Thoracic aorta (tissue), 2 donors: ENCODE measurements around the gene ICAM2. TPM values are rescaled to one million over a fixed set of nuclear protein-coding genes. Genes with fewer than 3 reads are reported as not detected.

Source experiments
- ATAC-seq: fragments of 150-250 bp; one replicate; pipeline ENCODE4 v1.8.0; 2017; ENCODE audit warnings: low read depth; ENCODE audit not compliant: insufficient number of reproducible peaks, low FRiP score
- DNase-seq: peaks from one replicate; pipeline ENCODE4 v3.0.0-alpha.2; 2020; ENCODE audit warnings: low spot score
- H3K27ac ChIP-seq, 2 donors: fragments of 200-600 bp; sonication (generic); 1 replicate in 1 of 2; 2 replicates in 1 of 2; pipeline ENCODE4 v1.5.1; 2016; ENCODE audit warnings: mild to moderate bottlenecking in 2 of 2, moderate library complexity in 2 of 2
- H3K27me3 ChIP-seq: fragments of 200-600 bp; sonication (generic); replicated peaks from 2 replicates; pipeline ENCODE4 v1.6.0; 2016; ENCODE audit warnings: mild to moderate bottlenecking; ENCODE audit not compliant: insufficient read depth
- H3K36me3 ChIP-seq: fragments of 200-600 bp; sonication (generic); one replicate; pipeline ENCODE4 v1.5.1; 2016
- H3K4me1 ChIP-seq, 2 donors: fragments of 200-600 bp; sonication (generic); 1 replicate in 1 of 2; 2 replicates in 1 of 2; pipeline versions ENCODE4 v1.5.1 to v1.6.0; 2016; ENCODE audit warnings: low read depth in 2 of 2, mild to moderate bottlenecking in 1 of 2; ENCODE audit not compliant: control insufficient read depth in 1 of 2
- H3K4me3 ChIP-seq: fragments of 200-600 bp; sonication (generic); 2 replicates; pipeline ENCODE4 v1.5.1; 2016; ENCODE audit warnings: mild to moderate bottlenecking
- H3K9me3 ChIP-seq: fragments of 200-600 bp; sonication (generic); 2 replicates; pipeline ENCODE4 v1.5.1; 2016
- CTCF ChIP-seq: fragments of 200-600 bp; sonication (generic); IDR thresholded peaks from one replicate; pipeline ENCODE4 v1.5.1; 2019; ENCODE audit warnings: antibody characterized with exemption
- total RNA-seq, 2 donors: library from RNA; depleted of rRNA; stranded (reverse); fragments of >200 nt; gene quantifications; one replicate each; pipeline versions ENCODE4 v1.1.0 to v1.2.3, GENCODE V29; 2016

Gene ICAM2
- total RNA-seq, 2 donors from 2014 or later = 41.6 to 46.6 TPM

- ATAC-seq = no peak
- Histone ChIP-seq H3K36me3 (no peaks in the 10 kb centered on the region), H3K4me3 (no peak overlapping the region), H3K9me3 (no peaks in the 10 kb centered on the region), H3K27me3 (no peaks in the 10 kb centered on the region), H3K27ac (no peak overlapping the region), H3K4me1 (no peaks in the 10 kb centered on the region)
- TF ChIP-seq CTCF = peak; percentile 17
- no peak for DNase-seq
Observed at GRCh38 chr17:64017381-64017980, 3.0 kb downstream of the ICAM2 start.

- no peak for TF ChIP-seq CTCF
- H3K27me3 ChIP-seq = no peaks in the 10 kb centered on the region
- H3K36me3 ChIP-seq = no peaks in the 10 kb centered on the region
- H3K4me1 ChIP-seq = no peaks in the 10 kb centered on the region
- no peak overlapping the region for H3K4me3 ChIP-seq
- ATAC-seq (no peak), DNase-seq (no peak)
- H3K9me3 ChIP-seq = no peaks in the 10 kb centered on the region
- H3K27ac ChIP-seq = no peak overlapping the region
Observed at GRCh38 chr17:64016974-64017373, 3.5 kb downstream of the ICAM2 start.

- Histone ChIP-seq H3K36me3 (no peaks in the 10 kb centered on the region), H3K27ac (no peak overlapping the region), H3K27me3 (no peaks in the 10 kb centered on the region), H3K9me3 (no peaks in the 10 kb centered on the region), H3K4me3 (no peak overlapping the region), H3K4me1 (no peaks in the 10 kb centered on the region)
- DNase-seq (no peak), ATAC-seq (no peak)
- no peak for TF ChIP-seq CTCF
Observed at GRCh38 chr17:64016231-64016784, 4.1 kb downstream of the ICAM2 start.

- TF ChIP-seq CTCF = no peak
- Histone ChIP-seq H3K4me1 (no peaks in the 10 kb centered on the region), H3K27me3 (no peaks in the 10 kb centered on the region), H3K4me3 (no peak overlapping the region), H3K9me3 (no peaks in the 10 kb centered on the region), H3K27ac (no peak overlapping the region), H3K36me3 (no peaks in the 10 kb centered on the region)
- ATAC-seq (no peak), DNase-seq (no peak)
Observed at GRCh38 chr17:64015447-64015846, 5.0 kb downstream of the ICAM2 start.

- Histone ChIP-seq H3K27me3 (no peaks in the 10 kb centered on the region), H3K36me3 (no peaks in the 10 kb centered on the region), H3K9me3 (no peaks in the 10 kb centered on the region), H3K4me1 (no peaks in the 10 kb centered on the region), H3K4me3 (no peak overlapping the region), H3K27ac (no peak overlapping the region)
- ATAC-seq (no peak), DNase-seq (no peak)
- TF ChIP-seq CTCF = no peak
Observed at GRCh38 chr17:64009571-64010402, 10.6 kb downstream of the ICAM2 start.
